Stimulated activated CD4-positive, alpha-beta T cell treated with anti-CD3 and anti-CD28 coated beads, Interleukin-1b, Interleukin-23, amount 100 ng/mL, for 48 hours (primary cell): Measurements from ENCODE around the gene AGTPBP1.
"Not testable (repeated sequence)": the region's sequence is repeated elsewhere in the genome, so short reads cannot be mapped to it uniquely, and the experiment has no call there.

Experiments
- DNase-seq: peaks from one replicate; pipeline ENCODE4 v3.0.0-alpha.2; 2020

The AGTPBP1 gene, protein sequence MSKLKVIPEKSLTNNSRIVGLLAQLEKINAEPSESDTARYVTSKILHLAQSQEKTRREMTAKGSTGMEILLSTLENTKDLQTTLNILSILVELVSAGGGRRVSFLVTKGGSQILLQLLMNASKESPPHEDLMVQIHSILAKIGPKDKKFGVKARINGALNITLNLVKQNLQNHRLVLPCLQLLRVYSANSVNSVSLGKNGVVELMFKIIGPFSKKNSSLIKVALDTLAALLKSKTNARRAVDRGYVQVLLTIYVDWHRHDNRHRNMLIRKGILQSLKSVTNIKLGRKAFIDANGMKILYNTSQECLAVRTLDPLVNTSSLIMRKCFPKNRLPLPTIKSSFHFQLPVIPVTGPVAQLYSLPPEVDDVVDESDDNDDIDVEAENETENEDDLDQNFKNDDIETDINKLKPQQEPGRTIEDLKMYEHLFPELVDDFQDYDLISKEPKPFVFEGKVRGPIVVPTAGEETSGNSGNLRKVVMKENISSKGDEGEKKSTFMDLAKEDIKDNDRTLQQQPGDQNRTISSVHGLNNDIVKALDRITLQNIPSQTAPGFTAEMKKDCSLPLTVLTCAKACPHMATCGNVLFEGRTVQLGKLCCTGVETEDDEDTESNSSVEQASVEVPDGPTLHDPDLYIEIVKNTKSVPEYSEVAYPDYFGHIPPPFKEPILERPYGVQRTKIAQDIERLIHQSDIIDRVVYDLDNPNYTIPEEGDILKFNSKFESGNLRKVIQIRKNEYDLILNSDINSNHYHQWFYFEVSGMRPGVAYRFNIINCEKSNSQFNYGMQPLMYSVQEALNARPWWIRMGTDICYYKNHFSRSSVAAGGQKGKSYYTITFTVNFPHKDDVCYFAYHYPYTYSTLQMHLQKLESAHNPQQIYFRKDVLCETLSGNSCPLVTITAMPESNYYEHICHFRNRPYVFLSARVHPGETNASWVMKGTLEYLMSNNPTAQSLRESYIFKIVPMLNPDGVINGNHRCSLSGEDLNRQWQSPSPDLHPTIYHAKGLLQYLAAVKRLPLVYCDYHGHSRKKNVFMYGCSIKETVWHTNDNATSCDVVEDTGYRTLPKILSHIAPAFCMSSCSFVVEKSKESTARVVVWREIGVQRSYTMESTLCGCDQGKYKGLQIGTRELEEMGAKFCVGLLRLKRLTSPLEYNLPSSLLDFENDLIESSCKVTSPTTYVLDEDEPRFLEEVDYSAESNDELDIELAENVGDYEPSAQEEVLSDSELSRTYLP

GRCh38 chr9:85741875-85742596, at the start of gene AGTPBP1:
AGTPBP1 (minus strand) TSS chr9:85741954; CDS start chr9:85712533, 29,421 bp downstream.
- peak; percentile 95 for DNase-seq

GRCh38 chr9:85786116-85786515, 44.4 kb upstream of the AGTPBP1 start:
- not testable (repeated sequence) for DNase-seq

GRCh38 chr9:85773844-85774243, 32.1 kb upstream of the AGTPBP1 start:
- not testable (repeated sequence) for DNase-seq

DNA sequence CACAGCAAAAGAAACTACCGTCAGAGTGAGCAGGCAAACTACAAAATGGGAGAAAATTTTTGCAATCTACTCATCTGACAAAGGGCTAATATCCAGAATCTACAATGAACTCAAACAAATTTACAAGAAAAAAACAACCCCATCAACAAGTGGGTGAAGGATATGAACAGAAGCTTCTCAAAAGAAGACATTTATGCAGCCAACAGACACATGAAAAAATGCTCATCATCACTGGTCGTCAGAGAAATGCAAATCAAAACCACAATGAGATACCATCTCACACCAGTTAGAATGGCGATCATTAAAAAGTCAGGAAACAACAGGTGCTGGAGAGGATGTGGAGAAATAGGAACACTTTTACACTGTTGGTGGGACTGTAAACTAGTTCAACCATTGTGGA, 20.0 kb upstream of the AGTPBP1 start:
- not testable (repeated sequence) for DNase-seq

DNA sequence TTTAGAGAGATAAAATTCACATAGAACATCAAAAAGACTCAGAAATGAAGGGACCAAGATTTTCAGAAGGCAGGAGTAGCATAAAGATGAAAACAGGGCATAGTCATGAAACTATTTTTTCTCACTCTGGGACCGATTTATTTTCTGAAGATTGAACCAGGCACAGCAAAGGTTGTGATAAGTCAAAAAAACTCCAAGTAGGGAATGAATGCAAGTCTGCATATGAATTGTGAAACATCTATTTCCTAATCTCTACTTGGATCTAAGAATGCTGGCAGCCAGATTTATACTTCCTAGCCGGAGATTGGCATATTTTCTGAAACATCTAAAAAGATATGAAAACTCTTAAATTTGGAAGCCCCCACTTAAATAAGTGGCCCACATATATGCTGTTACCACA, 16.0 kb upstream of the AGTPBP1 start:
- DNase-seq = not testable (repeated sequence)

DNA sequence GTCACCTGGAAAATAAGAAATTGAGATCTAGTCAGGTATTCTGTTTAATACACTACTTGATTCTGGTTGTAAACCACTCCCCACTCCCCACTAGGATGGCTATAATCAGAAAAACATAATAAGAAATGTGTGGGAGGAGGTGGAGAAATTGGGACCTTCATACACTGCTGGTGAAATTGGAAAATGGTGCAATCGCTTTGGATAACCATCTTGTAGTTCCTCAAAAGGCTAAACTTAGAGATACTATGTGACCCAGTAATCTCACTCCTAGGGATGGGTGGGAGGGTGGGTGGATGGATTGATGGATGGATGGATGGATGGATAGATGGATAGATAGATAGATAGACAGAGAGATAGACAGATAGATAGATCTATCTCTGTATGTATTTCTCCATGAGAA, 14.5 kb upstream of the AGTPBP1 start:
- not testable (repeated sequence) for DNase-seq

DNA sequence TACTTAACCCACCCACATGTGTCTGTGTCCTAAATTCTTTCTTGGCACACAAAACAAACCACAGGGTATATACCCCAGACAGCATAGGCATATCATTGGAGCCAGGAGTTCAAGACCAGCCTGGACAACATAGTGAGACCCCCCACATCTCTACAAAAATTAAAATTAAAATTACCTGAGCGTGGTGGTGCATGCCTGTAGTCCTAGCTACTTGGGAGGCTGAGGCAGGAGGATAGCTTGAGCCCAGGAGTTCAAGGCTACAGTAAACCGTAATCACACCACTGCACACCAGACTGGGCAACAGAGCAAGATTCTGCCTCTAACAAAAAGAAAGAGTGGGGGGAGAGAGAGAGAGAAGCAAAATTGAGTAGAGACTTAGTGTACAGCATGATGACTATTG, 4.6 kb upstream of the AGTPBP1 start:
- DNase-seq = no peak

DNA sequence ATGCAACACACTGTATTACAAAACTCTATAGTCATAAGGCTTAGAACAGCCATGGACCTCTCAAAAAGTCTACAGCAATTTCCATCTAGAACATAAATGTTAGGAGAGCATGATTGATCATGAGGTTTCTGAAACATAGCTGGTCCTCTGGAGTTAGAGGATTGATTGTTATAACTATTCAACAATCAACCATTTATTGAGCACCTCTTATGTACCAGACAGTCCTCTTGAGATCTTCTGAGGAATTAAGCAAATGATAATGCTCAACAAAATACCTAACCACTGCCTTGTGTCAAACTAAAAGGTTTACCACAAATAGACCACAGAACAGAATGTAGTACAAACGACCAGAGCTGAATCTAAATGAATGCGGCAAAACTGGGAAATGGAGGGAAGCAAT, 3.4 kb upstream of the AGTPBP1 start:
- DNase-seq = no peak

GRCh38 chr9:85744480-85744879, 2.7 kb upstream of the AGTPBP1 start:
- DNase-seq = no peak

GRCh38 chr9:85743275-85744128, 1.7 kb upstream of the AGTPBP1 start:
- peak; percentile 8 for DNase-seq

DNA sequence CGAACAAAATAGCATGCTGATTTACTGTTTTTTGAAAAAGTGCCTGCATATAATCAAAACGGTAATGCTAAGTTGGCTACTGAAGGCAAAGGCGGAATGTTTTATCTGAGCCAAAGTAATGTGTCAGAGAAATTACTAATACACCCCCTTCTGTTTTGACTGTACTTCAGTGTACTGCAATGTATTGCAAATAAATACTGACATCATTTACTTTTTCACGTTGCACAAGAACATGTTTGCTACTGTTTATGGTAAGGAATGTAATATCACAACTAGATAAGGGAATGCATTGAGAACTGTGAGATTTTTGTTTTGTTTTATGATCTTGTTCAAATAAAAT, 813 bp upstream of the AGTPBP1 start:
- no peak for DNase-seq

DNA sequence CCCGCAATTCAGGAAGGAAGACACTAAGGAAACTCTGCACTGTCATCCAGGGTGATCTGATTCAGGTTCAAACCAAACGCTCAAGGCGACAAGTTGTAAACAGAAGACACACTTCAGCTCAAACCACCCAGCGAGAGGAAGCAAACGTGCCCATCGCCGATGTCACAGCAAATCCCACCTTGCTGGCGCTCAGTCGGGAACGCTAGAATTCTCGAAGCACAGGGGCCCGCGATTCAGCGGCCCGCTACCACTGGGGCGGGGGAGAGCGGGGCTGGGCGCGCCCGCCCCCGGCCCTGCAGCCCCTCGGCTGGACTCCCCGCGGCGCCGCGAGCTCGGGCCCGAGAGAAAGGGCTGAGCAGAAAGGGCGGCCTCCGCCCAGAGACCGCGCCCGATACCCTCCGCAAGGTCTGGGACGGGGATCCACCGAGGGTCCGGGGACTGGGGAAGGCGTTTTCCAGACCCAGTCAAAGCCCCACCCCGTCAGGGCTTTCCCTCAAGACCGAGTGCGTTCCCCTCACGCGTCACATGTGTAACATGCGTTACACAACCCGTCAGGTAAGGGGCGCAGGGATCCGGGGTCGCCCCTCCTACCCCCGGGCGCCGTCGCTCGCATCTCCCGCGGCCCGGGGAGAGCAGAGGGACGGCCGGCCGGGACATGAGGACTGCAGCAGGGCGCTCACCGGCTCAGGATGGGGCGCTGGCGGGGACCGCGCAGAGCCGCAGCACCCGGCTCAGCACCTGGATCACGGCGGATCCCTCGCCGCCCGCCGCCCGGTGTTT, 469 bp downstream of the AGTPBP1 start:
- peak; percentile 59 for DNase-seq

- DNase-seq = no peak
Measured at GRCh38 chr9:85740787-85741094, 1.0 kb downstream of the AGTPBP1 start.

- no peak for DNase-seq
Measured at GRCh38 chr9:85738509-85738908, 3.2 kb downstream of the AGTPBP1 start.

GRCh38 chr9:85737671-85738070, 4.1 kb downstream of the AGTPBP1 start:
- no peak for DNase-seq

GRCh38 chr9:85730916-85731630, 10.7 kb downstream of the AGTPBP1 start:
- DNase-seq = no peak

DNA sequence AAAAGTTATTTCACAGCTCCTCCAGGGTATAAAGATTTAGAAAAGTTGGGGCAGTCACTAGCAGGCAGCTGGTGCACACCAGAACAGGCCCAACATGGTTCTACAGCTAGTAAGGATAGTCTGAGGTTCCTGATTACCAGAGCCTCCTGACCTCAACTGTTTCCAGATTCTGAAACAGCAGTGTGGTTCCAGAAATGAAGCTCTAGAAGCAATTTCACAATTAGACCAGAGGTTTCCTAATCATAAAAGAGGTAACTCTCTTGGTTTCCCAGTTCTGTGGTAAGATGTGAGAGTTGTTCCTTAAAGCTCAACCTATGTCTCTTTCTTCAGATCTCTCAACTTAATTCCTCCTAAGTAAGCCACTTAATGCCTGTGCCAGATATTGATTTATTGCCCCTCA, 11.9 kb downstream of the AGTPBP1 start:
- DNase-seq = no peak

- no peak for DNase-seq
Measured at GRCh38 chr9:85727500-85727899, 14.3 kb downstream of the AGTPBP1 start.

DNA sequence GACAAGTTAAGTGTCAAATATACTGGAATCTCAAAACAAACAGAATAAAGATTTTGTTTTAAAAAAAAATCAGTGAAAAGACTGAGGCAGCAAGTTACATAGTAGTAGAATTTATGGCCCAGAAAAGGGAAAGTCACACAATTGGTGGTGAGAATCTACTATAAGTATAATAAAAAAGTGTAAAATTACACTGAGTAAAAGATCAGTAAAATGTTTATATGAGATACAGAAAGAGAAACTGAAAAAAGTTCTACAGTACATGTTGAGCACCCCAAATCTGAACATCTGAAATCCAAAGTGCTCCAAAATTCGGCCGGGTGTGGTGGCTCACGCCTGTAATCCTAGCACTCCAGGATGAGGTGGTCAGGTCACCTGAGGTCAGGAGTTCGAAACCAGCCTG, 15.0 kb downstream of the AGTPBP1 start:
- no peak for DNase-seq

GRCh38 chr9:85723215-85723614, 18.5 kb downstream of the AGTPBP1 start:
- peak; percentile 16 for DNase-seq
